Left kidney (tissue), 2 donors: ENCODE results near the gene NUDT16L1. TPM values are rescaled to one million over a fixed set of nuclear protein-coding genes. Genes with fewer than 3 reads are reported as not detected.
"Not testable (repeated sequence)": the region's sequence is repeated elsewhere in the genome, so short reads cannot be mapped to it uniquely, and the experiment has no call there.

Source experiments
- DNase-seq: peaks from one replicate; pipeline ENCODE4 v3.0.0-alpha.2; 2013
- polyA plus RNA-seq: library from polyadenylated mRNA; unstranded; fragments of 120-200 nt; gene quantifications from one replicate; pipeline ENCODE4 v1.2.1, GENCODE V29; 2013; ENCODE audit not compliant: insufficient read length

Gene NUDT16L1
- polyA plus RNA-seq, 1 donor, result 32.5 TPM

DNA sequence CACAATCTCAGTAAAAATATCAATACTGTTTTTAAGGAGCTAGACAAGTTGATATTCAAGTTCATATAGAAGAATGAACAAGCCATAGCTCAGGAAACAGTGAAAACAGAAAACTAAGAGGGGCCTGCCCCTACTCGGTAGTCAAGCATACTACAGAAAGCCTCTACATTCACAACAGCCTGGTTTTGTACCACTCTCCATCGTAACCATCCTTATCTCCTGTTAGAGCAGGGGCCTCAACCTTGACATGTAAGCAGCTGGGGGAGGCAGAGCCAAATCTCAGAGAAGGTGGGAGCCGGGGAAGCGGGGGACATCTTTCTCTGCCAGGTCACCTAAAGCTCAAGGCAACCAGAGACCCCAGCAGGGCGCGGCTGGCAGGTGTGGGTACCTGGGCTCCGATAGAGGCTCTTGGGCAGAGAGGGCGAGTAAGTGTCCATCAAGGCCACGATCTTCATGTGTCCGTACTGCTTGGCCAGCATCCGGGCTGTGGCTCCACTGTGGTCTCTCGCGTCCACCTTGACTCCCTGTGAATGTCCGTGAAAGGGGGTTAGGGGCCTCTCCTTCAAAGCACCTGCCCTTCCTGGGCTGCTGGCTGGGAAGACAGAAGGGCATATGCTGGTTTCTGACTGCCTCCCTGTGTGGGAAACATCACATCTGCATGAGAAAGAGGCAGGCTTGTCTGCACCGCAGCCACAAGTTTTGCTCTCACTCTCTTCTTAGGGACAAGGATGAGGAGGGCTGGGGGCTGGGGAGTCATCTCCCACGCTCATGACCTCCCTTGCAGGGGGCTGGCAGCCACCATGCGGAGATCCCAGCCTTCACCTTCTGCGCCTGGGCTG lies 20.5 kb downstream of the NUDT16L1 start:
- DNase-seq, result no peak

DNA sequence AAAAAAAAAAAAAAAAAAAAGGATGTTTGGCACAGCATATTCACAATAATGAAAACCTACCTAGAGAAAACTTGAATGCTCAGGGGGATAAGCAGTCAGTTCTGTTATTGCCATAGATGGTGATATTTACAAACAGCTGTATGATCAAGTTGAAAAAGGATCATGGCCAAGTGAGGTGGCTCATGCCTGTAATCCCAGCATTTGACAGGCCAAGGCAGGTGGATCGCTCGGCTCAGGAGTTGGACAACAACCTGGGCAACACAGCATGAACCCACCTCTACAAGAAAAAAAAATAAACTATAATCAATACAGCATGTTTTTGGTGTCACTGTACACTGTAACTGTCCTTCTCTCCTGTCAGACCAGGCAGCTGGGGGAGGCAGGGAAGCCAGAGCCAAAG lies 21.6 kb downstream of the NUDT16L1 start:
- no peak for DNase-seq

DNA sequence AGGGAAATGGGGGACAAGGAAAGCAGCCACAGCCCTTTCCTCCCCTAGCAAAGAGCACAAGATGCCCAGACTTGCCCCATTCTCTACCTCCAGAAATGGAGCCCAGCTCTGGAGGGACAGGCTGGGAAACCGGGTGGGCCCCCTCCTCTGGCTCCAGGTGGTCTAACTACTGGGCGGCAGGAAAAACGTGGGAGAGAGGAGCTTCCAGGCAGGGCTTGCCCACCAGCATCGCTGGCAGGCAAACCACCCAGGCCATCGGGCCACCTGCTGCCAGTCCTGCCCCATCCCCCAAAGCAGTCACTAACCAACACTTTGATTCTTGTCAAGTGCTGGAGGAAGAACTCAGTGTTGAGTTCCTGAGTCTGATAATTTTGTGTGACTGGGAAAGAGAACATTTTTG lies 25.1 kb downstream of the NUDT16L1 start:
- DNase-seq, result no peak

DNA sequence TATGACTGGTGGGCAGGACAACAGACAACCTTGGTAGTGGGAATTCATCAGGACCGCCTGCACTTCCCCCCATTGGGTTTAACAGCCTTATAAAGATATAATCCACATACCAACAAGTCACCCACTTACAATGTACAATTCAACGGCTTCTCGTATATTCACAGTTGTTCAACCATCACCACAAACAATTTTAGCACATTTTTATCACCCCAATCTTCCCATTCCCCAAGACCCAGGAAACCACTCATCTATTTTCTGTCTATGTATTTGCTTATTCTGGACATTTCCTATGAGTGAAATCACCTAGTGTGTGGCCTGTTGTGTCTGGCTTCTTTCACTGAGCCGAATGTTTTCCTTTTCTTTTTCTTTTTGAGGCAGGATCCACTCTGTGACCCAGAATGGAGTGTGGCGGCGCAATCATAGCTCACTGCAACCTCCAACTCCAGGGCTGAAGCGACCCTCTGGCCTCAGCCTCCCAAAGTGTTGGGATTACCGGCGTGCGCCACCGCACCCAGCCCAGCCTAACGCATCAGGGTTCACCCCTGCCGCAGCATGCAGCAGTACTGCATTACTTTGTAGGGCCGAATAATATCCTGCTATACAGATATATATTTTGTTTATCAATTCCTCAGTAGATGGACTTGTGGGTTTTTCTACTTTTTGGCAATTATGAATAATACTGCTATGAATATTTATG lies 29.9 kb downstream of the NUDT16L1 start:
- DNase-seq, result no peak

DNA sequence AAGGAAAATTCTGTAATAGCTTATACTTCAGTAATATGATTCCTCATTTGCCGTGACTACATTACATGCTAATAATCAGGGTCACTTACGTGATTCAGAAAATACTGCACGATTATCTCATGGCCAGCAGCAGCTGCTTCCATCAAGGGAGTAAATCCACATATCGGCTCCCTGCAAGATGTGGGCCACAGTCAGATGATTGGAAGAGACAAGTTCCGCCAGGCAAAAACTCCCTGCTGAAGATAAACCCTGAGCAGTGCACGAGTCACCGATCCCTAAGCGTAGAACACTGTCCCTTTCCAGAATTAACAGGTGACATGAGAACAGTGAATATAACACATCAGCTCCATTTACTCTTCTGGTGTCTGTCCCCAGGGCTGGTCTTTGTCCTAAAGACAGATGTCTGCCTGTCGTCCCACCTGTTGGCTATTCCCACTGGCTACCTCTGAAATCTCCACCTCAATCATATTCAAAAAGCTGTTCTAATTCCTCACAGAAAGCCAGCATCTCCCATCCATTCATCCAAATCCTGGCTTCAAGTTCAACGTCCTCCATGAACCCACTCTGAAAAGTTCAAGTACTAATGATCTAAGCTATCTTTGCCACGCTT lies 31.4 kb downstream of the NUDT16L1 start:
- DNase-seq, result no peak

DNA sequence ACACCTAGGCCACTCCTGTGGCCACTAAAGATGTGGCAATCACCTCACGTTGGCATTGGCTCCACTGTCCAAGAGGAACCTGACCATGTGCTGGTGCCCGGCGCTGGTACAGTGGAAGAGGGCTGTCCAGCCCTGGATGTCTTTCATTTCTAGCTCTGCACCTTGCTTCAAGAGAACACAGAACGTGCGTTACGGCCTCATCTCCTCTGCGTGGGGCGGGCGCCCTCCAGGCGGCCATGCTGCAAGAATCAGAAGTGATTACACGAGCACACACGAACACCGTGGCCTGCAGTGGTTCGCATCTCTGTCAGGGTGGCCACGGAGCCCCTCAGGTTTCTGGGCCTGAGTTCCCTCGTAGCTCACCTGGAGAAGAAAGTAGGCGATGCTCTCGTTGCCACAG lies 33.3 kb downstream of the NUDT16L1 start:
- no peak for DNase-seq

DNA sequence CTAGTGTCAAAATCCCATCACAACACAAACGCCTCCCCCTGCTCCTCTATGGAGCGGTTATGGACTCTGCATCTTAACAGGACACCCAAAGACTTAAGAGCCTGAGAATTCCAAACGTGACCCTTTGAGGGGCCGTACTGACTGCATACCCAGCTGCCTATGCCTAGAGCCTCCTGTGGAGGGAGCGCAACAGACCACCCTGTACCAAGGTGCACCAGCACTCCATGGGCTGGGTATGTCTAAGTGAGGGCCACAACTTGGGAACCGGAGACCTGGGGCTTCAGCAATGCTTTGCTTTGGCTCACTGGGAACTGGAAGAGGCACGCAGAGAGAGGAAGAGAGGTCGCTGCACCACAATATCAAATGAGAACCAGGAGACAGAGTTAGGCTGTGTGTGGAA lies 35.3 kb downstream of the NUDT16L1 start:
- no peak for DNase-seq

DNA sequence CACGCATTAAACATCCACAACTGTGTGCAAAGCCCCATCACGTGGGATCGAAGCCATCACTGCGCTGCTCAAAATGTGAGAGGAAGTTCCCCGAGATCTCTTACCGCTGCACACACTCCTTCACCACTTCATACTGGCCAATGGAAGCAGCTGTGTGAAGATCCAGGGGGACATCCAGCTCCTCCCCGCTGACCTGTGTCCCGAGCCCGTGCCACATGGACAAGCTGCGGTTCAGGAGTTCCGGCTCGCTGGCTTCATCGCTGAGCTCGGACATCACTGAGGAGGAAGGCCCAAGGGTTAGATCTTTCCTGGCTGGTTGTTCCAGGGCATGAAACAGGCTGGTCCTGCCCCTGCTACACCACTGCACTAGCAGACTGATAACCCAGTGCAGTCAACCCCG lies 36.5 kb downstream of the NUDT16L1 start:
- no peak for DNase-seq

DNA sequence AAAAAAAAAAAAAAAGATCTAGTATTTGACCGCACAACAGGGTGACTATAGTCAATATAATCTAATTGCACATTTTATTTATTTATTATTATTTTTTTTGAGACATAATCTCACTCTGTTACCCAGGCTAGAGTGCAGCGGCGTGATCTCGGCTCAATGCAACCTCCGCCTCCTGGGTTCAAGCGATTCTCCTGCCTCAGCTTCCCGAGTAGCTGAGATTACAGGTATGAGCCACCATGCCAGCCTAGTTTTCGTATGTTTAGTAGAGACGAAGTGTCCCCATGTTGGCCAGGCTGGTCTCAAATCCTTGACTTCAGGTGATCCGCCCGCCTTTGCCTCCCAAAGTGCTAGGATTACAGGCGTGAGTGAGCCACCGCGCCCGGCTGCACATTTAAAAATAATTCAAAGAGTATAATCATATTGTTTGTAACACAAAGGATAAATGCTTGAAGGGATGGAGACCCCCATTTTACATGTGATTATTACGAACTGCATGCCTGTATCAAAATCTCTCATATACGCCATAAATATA lies 39.9 kb downstream of the NUDT16L1 start:
- no peak for DNase-seq

DNA sequence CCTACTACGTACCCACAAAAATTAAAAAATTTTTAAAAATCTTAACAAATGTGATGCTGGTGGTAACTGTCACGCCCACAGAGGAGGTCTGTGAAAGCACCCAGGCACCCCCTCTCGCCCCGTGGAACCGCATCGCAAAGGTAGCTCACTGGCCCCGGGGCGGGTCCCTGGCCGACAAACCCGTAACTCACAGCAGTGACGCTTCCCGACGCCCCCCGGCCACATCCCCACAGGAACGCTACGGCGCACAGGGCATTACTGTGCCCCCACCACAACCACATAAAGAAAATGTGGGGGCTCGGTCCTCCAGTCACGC lies 40.3 kb downstream of the NUDT16L1 start:
- no peak for DNase-seq

DNA sequence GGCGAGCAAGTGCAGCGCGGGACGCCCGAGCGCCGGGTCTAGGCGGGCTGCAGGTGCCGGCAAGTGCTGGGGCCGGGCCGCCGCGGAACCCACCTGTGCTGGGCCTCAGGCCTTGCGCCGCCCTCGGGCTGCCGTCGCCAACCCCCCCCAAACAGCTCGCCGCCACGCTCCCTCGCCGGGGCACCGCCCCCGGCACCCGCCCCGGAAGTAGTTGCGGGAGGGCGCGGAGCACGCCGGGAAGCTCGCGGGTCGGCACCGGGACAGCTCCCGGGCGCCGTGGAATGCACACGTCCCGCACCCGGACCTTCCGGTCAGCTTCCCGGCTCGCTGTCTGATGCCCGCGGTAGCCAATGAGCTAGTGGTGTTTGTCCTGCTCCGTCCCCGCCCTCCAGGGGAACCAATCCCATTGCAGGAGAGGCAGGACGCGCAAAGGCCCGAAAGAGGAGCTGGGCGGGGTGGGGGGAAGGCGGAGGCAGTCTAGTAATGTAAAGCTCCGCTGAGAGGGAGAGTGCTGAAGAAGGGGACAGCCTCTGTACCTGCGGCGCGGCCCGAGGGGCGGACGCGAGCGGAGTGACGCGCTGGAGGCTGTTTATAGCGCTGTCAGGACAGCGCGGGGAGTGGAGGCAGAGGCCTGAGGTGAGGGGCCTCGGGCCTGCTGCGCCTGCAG lies 40.8 kb downstream of the NUDT16L1 start, which contains the start of the genes ANKS3 and DNAAF8:
TSS of gene ANKS3 (minus strand) at position 209 of the 667 bp plus-strand sequence. CDS start 4,122 bp downstream, outside the sequence.
TSS of gene DNAAF8 (plus strand) at position 475 of the 667 bp plus-strand sequence. CDS start 1,978 bp downstream, outside the sequence.
- peak; percentile 94 for DNase-seq

DNA sequence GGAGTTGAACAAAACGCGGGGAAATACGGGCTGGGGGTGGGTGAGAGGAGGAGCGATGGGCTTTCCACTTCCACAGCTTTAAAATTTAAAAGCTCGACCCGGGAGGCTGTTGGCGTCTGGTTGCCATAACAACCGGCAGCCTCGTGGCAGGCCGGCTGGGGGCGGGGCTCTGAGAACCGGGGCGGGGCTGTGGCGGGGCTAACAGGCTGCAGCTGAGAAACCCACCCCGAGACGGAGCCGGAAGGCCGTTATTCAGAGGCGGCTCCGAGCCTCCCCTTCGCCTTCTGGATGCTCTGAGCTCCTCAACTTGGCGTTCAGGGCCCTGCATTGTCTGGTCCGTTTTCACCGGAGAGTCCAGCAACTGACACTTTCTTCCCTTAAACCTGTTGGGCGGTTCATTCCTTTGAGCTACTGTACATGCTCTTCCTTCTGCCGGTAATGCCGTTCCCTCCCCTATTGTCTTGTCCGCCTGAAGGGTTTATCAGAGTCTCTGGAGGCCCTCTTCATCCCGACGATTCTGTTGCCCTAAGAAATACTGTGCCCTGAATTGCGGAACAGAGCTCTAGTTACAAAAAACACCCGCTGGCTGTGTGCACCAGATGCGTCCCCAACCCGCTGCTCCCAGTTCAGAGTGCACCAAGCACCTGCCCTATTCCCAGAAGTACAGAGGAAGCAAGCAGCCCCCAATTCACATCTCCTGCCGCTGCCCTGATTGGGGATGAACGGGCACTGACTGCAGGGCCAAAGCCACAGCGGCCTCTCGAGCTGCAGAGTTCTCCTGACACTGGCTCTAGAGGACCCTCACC lies 41.6 kb downstream of the NUDT16L1 start:
- DNase-seq, result peak; percentile 83

DNA sequence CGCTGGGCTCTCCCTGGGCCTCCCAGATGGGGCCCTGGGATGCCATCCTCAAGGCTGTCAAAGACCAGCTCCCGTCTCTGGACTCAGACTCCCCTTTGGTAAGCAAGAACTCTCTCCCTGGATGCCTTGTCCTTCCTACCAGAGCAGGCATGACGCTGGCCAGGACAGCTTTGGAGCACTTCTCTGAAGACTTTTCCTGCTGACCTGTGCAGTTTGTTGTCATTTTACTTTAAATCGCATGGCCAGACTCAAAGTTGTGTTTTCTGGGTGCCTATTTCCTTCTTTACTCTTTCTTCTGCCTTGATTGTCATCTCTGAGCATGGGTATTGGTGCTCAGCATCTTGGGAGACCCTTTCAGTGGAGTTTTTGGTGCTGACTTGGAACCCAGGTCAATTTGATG lies 43.2 kb downstream of the NUDT16L1 start:
- DNase-seq, result no peak

DNA sequence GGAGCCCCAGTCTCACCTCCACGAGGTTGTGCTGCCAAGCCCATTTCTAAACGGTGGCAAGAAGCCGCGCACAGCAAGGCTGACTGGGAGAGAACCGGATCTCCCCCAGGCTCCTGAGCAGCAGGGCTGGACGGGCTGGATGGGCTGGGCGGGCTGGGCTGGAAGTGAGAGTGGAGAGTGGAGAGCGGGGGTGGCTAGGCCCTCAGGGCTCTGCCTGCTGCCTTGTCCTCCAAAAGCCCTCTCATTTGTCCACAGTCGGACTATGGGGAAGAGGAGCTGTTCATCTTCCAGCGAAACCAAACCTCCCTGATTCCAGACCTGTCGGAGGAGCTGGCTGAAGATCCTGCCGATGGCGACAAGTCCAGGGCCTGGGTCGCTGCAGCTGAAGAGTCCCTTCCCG lies 44.2 kb downstream of the NUDT16L1 start:
- DNase-seq, result no peak

DNA sequence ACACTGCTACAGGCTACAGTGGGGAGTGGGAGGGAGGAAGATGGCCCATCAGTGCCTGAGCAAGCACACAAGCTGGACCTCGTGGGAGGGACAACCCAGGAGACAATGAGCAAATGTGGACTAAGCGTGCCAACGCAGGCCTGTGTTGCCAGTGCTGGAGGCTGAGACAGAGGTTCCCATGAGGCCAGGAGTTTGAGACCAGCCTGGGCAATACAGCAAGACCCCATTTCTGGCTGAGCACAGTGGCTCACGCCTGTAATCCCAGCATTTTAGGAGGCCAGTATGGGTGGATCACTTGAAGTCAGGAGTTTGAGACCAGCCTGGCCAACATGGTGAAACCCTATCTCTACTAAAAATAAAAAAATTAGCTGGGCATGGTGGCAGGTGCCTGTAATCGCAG lies 45.0 kb downstream of the NUDT16L1 start:
- not testable (repeated sequence) for DNase-seq

DNA sequence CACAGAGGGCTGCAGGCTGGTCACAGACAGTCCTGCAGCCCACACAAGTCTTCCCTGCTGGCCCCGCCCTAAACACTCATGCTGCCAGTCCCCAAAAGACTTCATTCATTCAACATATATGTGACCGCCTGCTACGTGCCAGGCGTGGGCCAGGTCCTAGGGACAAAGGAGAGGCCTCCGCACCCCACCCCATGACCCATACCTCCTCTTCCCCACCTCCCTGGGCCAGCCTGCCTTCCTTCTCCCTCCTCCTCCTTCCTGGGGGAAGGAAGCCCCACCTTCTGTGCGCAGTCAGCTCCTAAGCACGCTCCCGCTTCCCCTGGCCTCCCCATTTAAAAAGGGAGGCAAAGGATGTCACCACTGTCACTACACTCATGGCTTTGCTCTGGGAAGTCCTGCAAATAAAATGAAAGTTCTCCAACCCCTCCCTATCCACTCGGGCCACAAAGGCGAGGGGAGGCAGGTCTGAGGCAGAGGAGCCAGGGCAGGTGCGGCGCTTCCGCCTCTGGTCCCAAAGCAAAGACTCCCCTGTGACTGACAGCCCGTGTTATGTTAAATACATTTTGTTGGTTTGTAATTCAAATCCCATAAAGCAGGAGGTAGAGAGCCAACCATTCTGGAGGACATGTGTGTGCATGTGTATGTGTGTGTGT lies 50.0 kb downstream of the NUDT16L1 start:
- DNase-seq, result no peak

DNA sequence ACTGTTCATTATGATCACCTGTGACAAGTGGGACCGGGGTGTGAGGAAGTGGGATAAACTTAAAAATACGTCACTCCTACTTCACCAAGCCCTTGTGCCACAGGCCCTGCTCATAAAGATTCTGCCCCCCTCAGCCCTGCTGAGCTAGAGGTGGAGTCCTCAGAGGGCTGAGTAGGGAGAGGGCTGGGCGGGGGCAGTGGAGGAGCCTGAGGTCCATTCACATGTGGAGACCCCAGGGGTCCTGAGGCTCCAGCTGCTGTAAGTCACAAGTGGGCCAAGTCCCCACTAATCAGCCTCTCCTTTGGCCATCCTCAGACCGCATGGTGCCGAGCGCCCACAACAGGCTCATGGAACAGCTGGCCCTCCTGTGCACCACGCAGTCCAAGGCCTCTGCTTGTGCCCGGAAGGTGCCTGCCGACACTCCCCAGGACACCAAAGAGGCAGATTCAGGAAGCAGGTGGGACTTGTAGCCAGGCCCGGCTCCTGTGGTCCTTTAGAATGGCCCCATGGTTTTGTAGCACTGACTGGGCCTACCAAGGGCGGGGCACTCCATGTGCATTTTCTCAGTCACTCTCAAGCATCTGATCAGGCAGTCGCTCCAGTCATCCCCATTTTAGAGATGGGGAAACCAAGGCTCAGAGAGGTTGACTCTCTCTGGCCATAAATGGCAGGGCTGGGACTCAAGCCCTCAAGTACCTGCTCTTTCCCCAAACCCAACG lies 51.4 kb downstream of the NUDT16L1 start:
- DNase-seq, result no peak

DNA sequence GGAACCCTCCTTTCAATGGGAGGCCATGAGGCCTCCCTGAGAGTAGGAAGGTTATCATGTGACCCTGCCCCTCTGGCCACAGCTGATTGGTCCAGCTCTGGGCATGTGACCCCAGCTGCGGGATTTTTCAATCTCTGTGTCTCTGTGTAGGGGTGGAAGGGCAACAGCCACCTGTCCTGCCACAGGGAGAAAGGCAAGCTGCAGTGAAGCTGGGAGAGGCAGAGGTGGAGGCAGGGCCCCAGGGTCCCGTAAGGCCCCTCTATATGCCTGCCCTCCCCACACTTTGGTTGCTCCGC lies 51.9 kb downstream of the NUDT16L1 start:
- no peak for DNase-seq
